Fibroblast of peridontal ligament (primary cell): Measurements from ENCODE around the gene SMARCA2.
A peak's percentile ranks its signal among the peaks of the same experiment; 100 is the strongest.

Experiments used
- DNase-seq: peaks from one replicate; pipeline ENCODE4 v3.0.0-alpha.2; 2010; ENCODE audit errors: extremely low read depth

Gene SMARCA2

GRCh38 chr9:2170722-2171121 lies 155.6 kb downstream of the SMARCA2 start:
- no peak for DNase-seq

- no peak for DNase-seq
Measured at GRCh38 chr9:2173170-2173569, 158.0 kb downstream of the SMARCA2 start.

GRCh38 chr9:2173861-2174260 lies 158.7 kb downstream of the SMARCA2 start:
- no peak for DNase-seq

GRCh38 chr9:2174306-2174705 lies 159.2 kb downstream of the SMARCA2 start:
- DNase-seq: no peak

- no peak for DNase-seq
Measured at GRCh38 chr9:2174911-2175310, 159.8 kb downstream of the SMARCA2 start.

- DNase-seq: no peak
Measured at GRCh38 chr9:2177121-2177520, 162.0 kb downstream of the SMARCA2 start.

- DNase-seq: no peak
Measured at GRCh38 chr9:2178034-2178734, 163.0 kb downstream of the SMARCA2 start.

GRCh38 chr9:2179567-2179966 lies 164.4 kb downstream of the SMARCA2 start:
- no peak for DNase-seq

GRCh38 chr9:2180154-2180553 lies 165.0 kb downstream of the SMARCA2 start:
- peak; percentile 19 for DNase-seq

GRCh38 chr9:2180704-2181103 lies 165.6 kb downstream of the SMARCA2 start:
- DNase-seq: peak; percentile 17

GRCh38 chr9:2181792-2182191 lies 166.6 kb downstream of the SMARCA2 start:
- peak; percentile 16 for DNase-seq

GRCh38 chr9:2190939-2191608 lies 175.9 kb downstream of the SMARCA2 start:
- DNase-seq: no peak

GRCh38 chr9:2191609-2191972 lies 176.4 kb downstream of the SMARCA2 start:
- DNase-seq: peak; percentile 7

- no peak for DNase-seq
Measured at GRCh38 chr9:2192356-2192979, 177.3 kb downstream of the SMARCA2 start.

- DNase-seq: no peak
Measured at GRCh38 chr9:2193552-2193951, 178.4 kb downstream of the SMARCA2 start.

GRCh38 chr9:2195211-2195610 lies 180.1 kb downstream of the SMARCA2 start:
- no peak for DNase-seq

- no peak for DNase-seq
Measured at GRCh38 chr9:2196757-2197156, 181.6 kb downstream of the SMARCA2 start.

- DNase-seq: no peak
Measured at GRCh38 chr9:2198956-2199635, 183.9 kb downstream of the SMARCA2 start.

- DNase-seq: no peak
Measured at GRCh38 chr9:2199999-2200796, 185.1 kb downstream of the SMARCA2 start.

- no peak for DNase-seq
Measured at GRCh38 chr9:2208465-2208864, 193.3 kb downstream of the SMARCA2 start.

- DNase-seq: no peak
Measured at GRCh38 chr9:2208991-2209390, 193.8 kb downstream of the SMARCA2 start.

- DNase-seq: no peak
Measured at GRCh38 chr9:2209400-2209799, 194.3 kb downstream of the SMARCA2 start.
